Spinal cord (tissue), 10 donors: Measurements from ENCODE around the gene MGAT5B. TPM values are rescaled to one million over a fixed set of nuclear protein-coding genes. Genes with fewer than 3 reads are reported as not detected.

ENCODE experiments used
- DNase-seq, 6 donors: peaks; one replicate each; pipeline versions ENCODE4 v3.0.0 to v3.0.0-alpha.2; 2013 to 2015; ENCODE audit warnings: low spot score in 6 of 6, low read depth in 4 of 6
- H3K27ac ChIP-seq: one replicate; pipeline ENCODE4 v1.5.1; 2013; ENCODE audit warnings: low read depth, low read length, control low read depth
- H3K27me3 ChIP-seq: one replicate; pipeline ENCODE4 v1.6.1; 2013; ENCODE audit warnings: low read length; ENCODE audit not compliant: control insufficient read depth, insufficient read depth
- H3K36me3 ChIP-seq: one replicate; pipeline ENCODE4 v1.6.1; 2013; ENCODE audit warnings: low read length; ENCODE audit not compliant: control insufficient read depth, insufficient read depth
- H3K4me1 ChIP-seq: one replicate; pipeline ENCODE4 v1.6.1; 2013; ENCODE audit warnings: low read length; ENCODE audit not compliant: control insufficient read depth, insufficient read depth
- H3K4me3 ChIP-seq: one replicate; pipeline ENCODE4 v1.5.1; 2013; ENCODE audit warnings: low read depth, low read length, control low read depth
- H3K9me3 ChIP-seq: one replicate; pipeline ENCODE4 v1.6.1; 2013; ENCODE audit warnings: low read length; ENCODE audit not compliant: control insufficient read depth, insufficient read depth
- WGBS: methylation state at CpG from one replicate; pipeline ENCODE4 v1.1.5; 2013; ENCODE audit warnings: missing lambda C conversion rate; ENCODE audit not compliant: insufficient coverage; 5-methylcytosine and 5-hydroxymethylcytosine counted together
- polyA plus RNA-seq, 2 donors: library from polyadenylated mRNA; unstranded; fragments of 120-200 nt; gene quantifications; one replicate each; pipeline ENCODE4 v1.2.1, GENCODE V29; 2013; ENCODE audit not compliant: insufficient read length in 2 of 2
- total RNA-seq, 2 donors: library from RNA; depleted of rRNA in 1 of 2; stranded (reverse); fragments of 120-200 nt in 1 of 2; fragments of >200 nt in 1 of 2; gene quantifications; one replicate each; pipeline versions ENCODE4 v1.2.3 to v1.2.4, GENCODE V29; 2013 to 2014
- donor health status: healthy.

The MGAT5B gene
- total and polyA plus RNA-seq, 4 donors: 6.9 to 80.5 (median 41.6) TPM

- no peak for DNase-seq
- H3K4me3 ChIP-seq: no peak overlapping the region
- no peaks in the 10 kb centered on the region for H3K27me3 ChIP-seq
- H3K27ac ChIP-seq: no peak overlapping the region
- 89% methylated on average over 9 of the region's 10 CpGs for WGBS
- no peaks in the 10 kb centered on the region for H3K9me3 ChIP-seq
- H3K36me3 ChIP-seq: peaks cover 60% of the 10 kb centered on the region
- H3K4me1 ChIP-seq: peaks cover 53% of the 10 kb centered on the region
Observed at GRCh38 chr17:76883744-76884525, 15.7 kb downstream of the MGAT5B start.

GRCh38 chr17:76884995-76885893, 17.0 kb downstream of the MGAT5B start:
- no peaks in the 10 kb centered on the region for H3K9me3 ChIP-seq
- 41% methylated on average over 11 of the region's 16 CpGs for WGBS
- H3K4me3 ChIP-seq: no peak overlapping the region
- DNase-seq: peak in 1 of 6 donors; percentile 63
- no peaks in the 10 kb centered on the region for H3K27me3 ChIP-seq
- H3K4me1 ChIP-seq: peaks cover 49% of the 10 kb centered on the region
- no peak overlapping the region for H3K27ac ChIP-seq
- H3K36me3 ChIP-seq: peaks cover 65% of the 10 kb centered on the region

GRCh38 chr17:76885894-76886290, 17.7 kb downstream of the MGAT5B start:
- no peaks in the 10 kb centered on the region for H3K27me3 ChIP-seq
- H3K4me1 ChIP-seq: peaks cover 43% of the 10 kb centered on the region
- no peak overlapping the region for H3K4me3 ChIP-seq
- 85% methylated on average over 3 of the region's 5 CpGs for WGBS
- peak in 1 of 6 donors; percentile 78 for DNase-seq
- H3K36me3 ChIP-seq: peaks cover 62% of the 10 kb centered on the region
- no peak overlapping the region for H3K27ac ChIP-seq
- no peaks in the 10 kb centered on the region for H3K9me3 ChIP-seq

- whole genome bisulfite sequencing: 87% methylated on average over 4 of the region's 5 CpGs
- no peak overlapping the region for H3K27ac ChIP-seq
- peaks cover 60% of the 10 kb centered on the region for H3K36me3 ChIP-seq
- no peak overlapping the region for H3K4me3 ChIP-seq
- no peaks in the 10 kb centered on the region for H3K27me3 ChIP-seq
- no peaks in the 10 kb centered on the region for H3K9me3 ChIP-seq
- H3K4me1 ChIP-seq: peaks cover 38% of the 10 kb centered on the region
- no peak for DNase-seq
Observed at GRCh38 chr17:76886395-76886794, 18.2 kb downstream of the MGAT5B start.

- H3K9me3 ChIP-seq: no peaks in the 10 kb centered on the region
- H3K4me3 ChIP-seq: no peak overlapping the region
- DNase-seq: no peak
- H3K36me3 ChIP-seq: peaks cover 64% of the 10 kb centered on the region
- H3K4me1 ChIP-seq: peaks cover 41% of the 10 kb centered on the region
- no peaks in the 10 kb centered on the region for H3K27me3 ChIP-seq
- 87% methylated on average over 4 of the region's 6 CpGs for WGBS
- H3K27ac ChIP-seq: no peak overlapping the region
Observed at GRCh38 chr17:76887802-76888201, 19.6 kb downstream of the MGAT5B start.

- no peak overlapping the region for H3K27ac ChIP-seq
- DNase-seq: no peak
- H3K9me3 ChIP-seq: no peaks in the 10 kb centered on the region
- H3K4me1 ChIP-seq: peaks cover 50% of the 10 kb centered on the region
- peaks cover 58% of the 10 kb centered on the region for H3K36me3 ChIP-seq
- H3K4me3 ChIP-seq: no peak overlapping the region
- 47% methylated on average over 14 of the region's 14 CpGs for WGBS
- H3K27me3 ChIP-seq: no peaks in the 10 kb centered on the region
Observed at GRCh38 chr17:76888661-76889060, 20.5 kb downstream of the MGAT5B start.

- H3K4me1 ChIP-seq: peaks cover 56% of the 10 kb centered on the region
- H3K9me3 ChIP-seq: no peaks in the 10 kb centered on the region
- 63% methylated on average over 3 of the region's 5 CpGs for WGBS
- peaks cover 55% of the 10 kb centered on the region for H3K36me3 ChIP-seq
- no peaks in the 10 kb centered on the region for H3K27me3 ChIP-seq
- no peak for DNase-seq
- no peak overlapping the region for H3K4me3 ChIP-seq
- no peak overlapping the region for H3K27ac ChIP-seq
Observed at GRCh38 chr17:76889323-76889722, 21.1 kb downstream of the MGAT5B start.

GRCh38 chr17:76892329-76892728, 24.1 kb downstream of the MGAT5B start:
- Histone ChIP-seq H3K27me3 (no peaks in the 10 kb centered on the region), H3K36me3 (peaks cover 49% of the 10 kb centered on the region), H3K9me3 (no peaks in the 10 kb centered on the region), H3K27ac (no peak overlapping the region), H3K4me1 (peaks cover 47% of the 10 kb centered on the region), H3K4me3 (no peak overlapping the region)
- WGBS: 96% methylated on average over 10 of the region's 10 CpGs
- DNase-seq: no peak

- peak in 5 of 6 donors; percentile 62 to 85 (median 72) for DNase-seq
- H3K27me3 ChIP-seq: no peaks in the 10 kb centered on the region
- peaks cover 37% of the 10 kb centered on the region for H3K4me1 ChIP-seq
- H3K4me3 ChIP-seq: no peak overlapping the region
- H3K9me3 ChIP-seq: no peaks in the 10 kb centered on the region
- 29% methylated on average over 13 of the region's 13 CpGs for WGBS
- peaks cover 43% of the 10 kb centered on the region for H3K36me3 ChIP-seq
- peak overlapping the region; percentile 63 for H3K27ac ChIP-seq
Observed at GRCh38 chr17:76893623-76894334, 25.6 kb downstream of the MGAT5B start.
